Smooth muscle cell (in vitro differentiated cells): ENCODE measurements around the gene PTDSS2. TPM values are rescaled to one million over a fixed set of nuclear protein-coding genes. Genes with fewer than 3 reads are reported as not detected.

Experiments used
- DNase-seq: peaks from one replicate; lab custom pipeline; 2025; ENCODE audit not compliant: unreplicated experiment; lab: John Stamatoyannopoulos, UW
- H2AFZ ChIP-seq: fragments of 200-600 bp; sonication (generic); 2 replicates; pipeline ENCODE4 v1.6.0; 2016; ENCODE audit warnings: antibody characterized with exemption, low read depth, mild to moderate bottlenecking
- H3F3A ChIP-seq: fragments of 200-600 bp; sonication (generic); 2 replicates; pipeline ENCODE4 v1.6.0; 2017; ENCODE audit warnings: antibody characterized with exemption, low read depth
- H3K27ac ChIP-seq: fragments of 200-600 bp; sonication (generic); 2 replicates; pipeline ENCODE4 v1.5.1; 2016; ENCODE audit warnings: low read depth, mild to moderate bottlenecking
- H3K27me3 ChIP-seq: fragments of 200-600 bp; sonication (generic); 2 replicates; pipeline ENCODE4 v1.6.1; 2016; ENCODE audit warnings: low read depth, mild to moderate bottlenecking
- H3K36me3 ChIP-seq: fragments of 200-600 bp; sonication (generic); 2 replicates; pipeline ENCODE4 v1.5.1; 2016; ENCODE audit warnings: low read depth
- H3K4me1 ChIP-seq: fragments of 200-600 bp; sonication (generic); 2 replicates; pipeline ENCODE4 v1.5.1; 2016; ENCODE audit warnings: low read depth
- H3K4me2 ChIP-seq: fragments of 200-600 bp; sonication (generic); 2 replicates; pipeline ENCODE4 v1.6.0; 2016; ENCODE audit warnings: mild to moderate bottlenecking
- H3K4me3 ChIP-seq: fragments of 200-600 bp; sonication (generic); 2 replicates; pipeline ENCODE4 v1.5.1; 2016; ENCODE audit warnings: mild to moderate bottlenecking
- H3K79me2 ChIP-seq: fragments of 200-600 bp; sonication (generic); 2 replicates; pipeline ENCODE4 v1.6.0; 2016; ENCODE audit warnings: low read depth, mild to moderate bottlenecking
- H3K9ac ChIP-seq: fragments of 200-600 bp; sonication (generic); 2 replicates; pipeline ENCODE4 v1.6.0; 2016; ENCODE audit warnings: low read depth
- H3K9me3 ChIP-seq: fragments of 200-600 bp; sonication (generic); replicated peaks from 2 replicates; pipeline ENCODE4 v1.5.1; 2016; ENCODE audit warnings: low read depth
- H4K20me1 ChIP-seq: fragments of 200-600 bp; sonication (generic); 2 replicates; pipeline ENCODE4 v1.6.0; 2016; ENCODE audit warnings: low read depth
- WGBS: methylation state at CpG from one replicate; pipeline ENCODE4 v1.1.7; 2016; ENCODE audit warnings: low lambda C conversion rate; 5-methylcytosine and 5-hydroxymethylcytosine counted together
- polyA plus RNA-seq: library from polyadenylated mRNA; unstranded; fragments of >200 nt; fragmentation: Nextera tagmentation; extraction: Ambion mirVana; gene quantifications from 2 replicates; pipeline ENCODE4 v1.2.1, GENCODE V29; 2016
- total RNA-seq: library from RNA; depleted of rRNA; stranded (reverse); fragments of >200 nt; gene quantifications from 2 replicates; pipeline ENCODE4 v1.2.3, GENCODE V29; 2014
- TF ChIP-seq, protein P1 (sequence below): fragments of 200-600 bp; sonication (generic); IDR thresholded peaks from 2 replicates; pipeline ENCODE4 v1.5.1; 2017; ENCODE audit warnings: borderline replicate concordance, mild to moderate bottlenecking, antibody characterized with exemption; ENCODE audit not compliant: insufficient read depth, poor library complexity, severe bottlenecking

PTDSS2 gene
- total and polyA plus RNA-seq, 2 experiments from 2014 or later, result 15.2 to 25.2 TPM

DNA sequence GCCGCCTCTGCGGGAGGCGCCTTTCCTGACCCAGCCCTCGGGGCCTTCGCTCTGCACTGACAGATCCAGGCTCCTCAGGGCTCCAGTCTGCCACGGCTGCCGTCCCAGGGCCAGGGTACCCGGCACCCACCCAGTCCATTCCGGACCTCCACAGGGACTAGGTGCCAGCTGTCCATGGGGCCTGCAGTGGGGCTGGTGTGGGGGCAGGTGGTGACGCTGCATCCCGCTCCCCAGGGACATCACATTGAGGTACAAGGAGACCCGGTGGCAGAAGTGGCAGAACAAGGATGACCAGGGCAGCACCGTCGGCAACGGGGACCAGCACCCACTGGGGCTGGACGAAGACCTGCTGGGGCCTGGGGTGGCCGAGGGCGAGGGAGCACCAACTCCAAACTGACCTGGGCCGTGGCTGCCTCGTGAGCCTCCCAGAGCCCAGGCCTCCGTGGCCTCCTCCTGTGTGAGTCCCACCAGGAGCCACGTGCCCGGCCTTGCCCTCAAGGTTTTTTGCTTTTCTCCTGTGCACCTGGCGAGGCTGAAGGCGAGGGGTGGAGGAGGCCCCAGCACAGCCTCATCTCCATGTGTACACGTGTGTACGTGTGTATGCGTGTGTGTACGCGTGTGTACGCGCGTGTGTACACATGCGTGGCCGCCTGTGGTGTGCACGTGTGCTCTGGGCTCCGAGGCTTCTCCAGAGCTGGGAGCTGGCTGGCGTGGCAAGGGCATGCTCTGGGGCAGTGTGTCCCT is 40.3 kb downstream of the PTDSS2 start:
- Histone ChIP-seq H3K9ac (no peak overlapping the region), H3K27me3 (no peaks in the 10 kb centered on the region), H3K36me3 (no peaks in the 10 kb centered on the region), H3K4me2 (no peak overlapping the region), H3K27ac (no peak overlapping the region), H3F3A (peaks cover 3% of the 10 kb centered on the region), H3K4me3 (no peak overlapping the region), H4K20me1 (no peaks in the 10 kb centered on the region), H3K4me1 (no peaks in the 10 kb centered on the region), H3K79me2 (peaks cover 5% of the 10 kb centered on the region), H3K9me3 (no peaks in the 10 kb centered on the region), H2AFZ (no peak overlapping the region)
- 97% methylated on average over 38 of the region's 38 CpGs for WGBS
- TF ChIP-seq, protein P1, sequence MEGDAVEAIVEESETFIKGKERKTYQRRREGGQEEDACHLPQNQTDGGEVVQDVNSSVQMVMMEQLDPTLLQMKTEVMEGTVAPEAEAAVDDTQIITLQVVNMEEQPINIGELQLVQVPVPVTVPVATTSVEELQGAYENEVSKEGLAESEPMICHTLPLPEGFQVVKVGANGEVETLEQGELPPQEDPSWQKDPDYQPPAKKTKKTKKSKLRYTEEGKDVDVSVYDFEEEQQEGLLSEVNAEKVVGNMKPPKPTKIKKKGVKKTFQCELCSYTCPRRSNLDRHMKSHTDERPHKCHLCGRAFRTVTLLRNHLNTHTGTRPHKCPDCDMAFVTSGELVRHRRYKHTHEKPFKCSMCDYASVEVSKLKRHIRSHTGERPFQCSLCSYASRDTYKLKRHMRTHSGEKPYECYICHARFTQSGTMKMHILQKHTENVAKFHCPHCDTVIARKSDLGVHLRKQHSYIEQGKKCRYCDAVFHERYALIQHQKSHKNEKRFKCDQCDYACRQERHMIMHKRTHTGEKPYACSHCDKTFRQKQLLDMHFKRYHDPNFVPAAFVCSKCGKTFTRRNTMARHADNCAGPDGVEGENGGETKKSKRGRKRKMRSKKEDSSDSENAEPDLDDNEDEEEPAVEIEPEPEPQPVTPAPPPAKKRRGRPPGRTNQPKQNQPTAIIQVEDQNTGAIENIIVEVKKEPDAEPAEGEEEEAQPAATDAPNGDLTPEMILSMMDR, result no peak
- no peak for DNase-seq

DNA sequence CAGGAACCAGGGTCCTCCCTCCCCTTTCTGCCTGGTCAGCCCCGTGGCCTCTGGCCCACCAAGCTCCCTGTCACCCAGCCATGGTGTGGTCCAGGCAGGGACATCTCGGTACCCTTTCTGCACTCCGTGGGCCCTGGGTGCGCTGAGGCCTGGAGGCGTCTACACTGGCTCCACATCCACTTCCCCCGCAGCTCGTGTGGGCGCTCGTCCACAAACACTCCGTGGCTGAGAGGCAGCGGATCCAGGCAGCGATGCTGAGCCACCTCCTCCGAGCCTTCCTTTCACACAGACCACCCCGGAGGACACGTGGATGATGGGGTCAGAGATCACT is 40.8 kb downstream of the PTDSS2 start:
- Histone ChIP-seq H4K20me1 (peaks cover 2% of the 10 kb centered on the region), H3K27me3 (no peaks in the 10 kb centered on the region), H2AFZ (no peak overlapping the region), H3K4me3 (no peak overlapping the region), H3K9ac (no peak overlapping the region), H3K36me3 (no peaks in the 10 kb centered on the region), H3K4me1 (no peaks in the 10 kb centered on the region), H3K4me2 (no peak overlapping the region), H3K27ac (no peak overlapping the region), H3K79me2 (peaks cover 5% of the 10 kb centered on the region), H3F3A (peaks cover 6% of the 10 kb centered on the region), H3K9me3 (no peaks in the 10 kb centered on the region)
- DNase-seq, result no peak
- WGBS, result 99% methylated on average over 14 of the region's 15 CpGs
- TF ChIP-seq, protein P1, result no peak

DNA sequence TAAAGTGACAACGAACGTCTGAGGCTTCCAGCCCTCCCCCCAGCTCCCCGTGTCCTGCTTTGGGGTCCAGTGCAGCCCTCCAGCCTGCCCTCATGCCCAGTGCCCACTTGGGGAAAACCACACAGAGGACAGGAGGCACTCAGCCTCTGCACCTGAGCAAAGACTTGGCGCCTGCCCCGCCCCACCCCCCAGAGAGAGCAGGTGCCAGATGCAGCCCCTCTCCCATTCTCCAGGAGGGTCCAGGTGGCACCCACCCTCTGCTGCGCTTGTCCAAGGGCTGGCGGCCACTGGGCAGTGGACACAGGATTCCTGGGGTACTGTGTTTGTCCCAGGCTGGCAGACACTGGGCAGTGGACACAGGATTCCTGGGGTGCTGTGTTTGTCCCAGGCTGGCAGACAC is 41.3 kb downstream of the PTDSS2 start:
- Histone ChIP-seq H3K4me2 (no peak overlapping the region), H3K36me3 (no peaks in the 10 kb centered on the region), H2AFZ (no peak overlapping the region), H3K27me3 (no peaks in the 10 kb centered on the region), H3K79me2 (peaks cover under 1% of the 10 kb centered on the region), H3K4me3 (no peak overlapping the region), H3K4me1 (no peaks in the 10 kb centered on the region), H3K27ac (no peak overlapping the region), H3K9me3 (no peaks in the 10 kb centered on the region), H3K9ac (no peak overlapping the region), H4K20me1 (peaks cover 4% of the 10 kb centered on the region), H3F3A (peaks cover 10% of the 10 kb centered on the region)
- TF ChIP-seq, protein P1, result no peak
- DNase-seq, result no peak
- 96% methylated on average over 7 of the region's 7 CpGs for WGBS
